GM19455 (cell line): Measurements from ENCODE around the gene NUDT16L1.
"Not testable (repeated sequence)": the region's sequence is repeated elsewhere in the genome, so short reads cannot be mapped to it uniquely, and the experiment has no call there.

ENCODE experiments used
- ATAC-seq: cut with Tn5 transposase; IDR thresholded peaks from one replicate; pipeline ENCODE4 v1.9.1; 2021; ENCODE audit not compliant: unreplicated experiment

NUDT16L1 gene

DNA sequence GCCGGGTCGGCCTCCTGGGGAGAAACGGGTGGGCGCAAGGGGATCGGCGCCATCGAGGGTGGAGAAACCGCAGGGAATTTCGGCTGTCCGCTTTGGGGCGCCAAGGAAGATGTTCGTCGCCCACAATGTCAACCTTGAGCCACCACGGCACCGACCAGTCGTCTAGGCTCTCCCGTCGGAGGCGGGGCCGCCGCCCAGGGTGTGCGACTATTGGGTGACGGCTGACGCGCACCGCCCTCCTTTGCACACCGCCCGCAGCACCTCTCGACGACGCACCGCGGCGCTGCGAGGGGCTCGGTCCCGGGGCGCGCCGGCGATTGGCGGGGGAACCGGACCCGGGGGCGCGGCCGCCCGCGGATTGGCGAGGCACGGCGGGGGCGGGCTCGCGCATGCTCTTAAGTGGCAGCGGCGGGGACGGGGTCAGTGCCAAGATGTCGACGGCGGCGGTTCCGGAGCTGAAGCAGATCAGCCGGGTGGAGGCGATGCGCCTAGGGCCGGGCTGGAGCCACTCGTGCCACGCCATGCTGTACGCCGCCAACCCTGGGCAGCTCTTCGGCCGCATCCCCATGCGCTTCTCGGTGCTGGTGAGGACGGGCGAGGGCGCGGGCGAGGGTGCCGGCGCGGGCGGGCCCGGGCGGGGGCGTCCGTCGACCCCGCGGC, at the start of gene NUDT16L1:
TSS of gene NUDT16L1 (plus strand) at position 267 of the 660 bp plus-strand sequence. CDS start at position 432, 165 bp downstream.
- peak; percentile 96 for ATAC-seq

DNA sequence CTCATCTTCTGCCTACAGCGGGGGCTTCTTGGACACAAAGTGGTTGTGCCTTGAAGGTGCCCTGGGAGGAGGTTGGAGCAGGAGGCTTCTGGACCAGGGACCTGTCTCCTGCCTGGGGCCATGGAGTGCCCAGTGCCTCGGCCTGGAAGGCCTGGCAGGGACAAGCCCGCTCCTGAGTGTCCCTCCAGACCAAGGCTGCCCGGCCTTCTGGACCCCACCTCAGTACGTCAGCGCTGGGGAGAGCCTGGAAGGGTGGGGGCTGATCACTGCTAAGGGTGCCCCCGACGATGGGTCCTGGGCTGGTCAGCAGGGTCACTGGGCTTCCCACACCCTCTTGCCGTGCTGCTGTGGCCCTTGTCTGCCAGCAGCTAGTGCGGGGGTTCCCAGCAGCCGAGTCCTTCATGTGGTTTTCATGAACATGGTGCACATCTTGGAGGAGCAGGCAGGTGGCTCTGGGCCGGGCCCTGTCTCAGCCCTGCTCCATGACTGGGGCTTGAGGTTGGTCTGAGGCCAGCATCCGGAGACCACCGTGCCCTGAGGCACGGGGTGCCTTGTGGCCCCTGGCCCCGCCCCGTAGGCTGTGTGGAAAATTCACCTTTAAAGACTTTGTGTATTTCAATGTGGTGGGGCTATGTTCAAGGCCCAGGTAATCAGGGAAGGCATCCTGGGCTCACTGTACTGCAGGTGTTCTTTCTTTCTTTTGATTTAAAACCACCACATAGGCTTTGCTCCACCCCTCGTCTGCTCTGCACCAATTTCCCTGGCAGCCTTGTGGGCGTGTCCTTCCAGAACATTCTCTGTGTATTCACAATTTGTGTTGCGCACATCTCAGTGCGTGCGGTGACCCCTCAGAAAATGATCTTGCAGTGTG, 46.4 kb upstream of the NUDT16L1 start:
- ATAC-seq = no peak

DNA sequence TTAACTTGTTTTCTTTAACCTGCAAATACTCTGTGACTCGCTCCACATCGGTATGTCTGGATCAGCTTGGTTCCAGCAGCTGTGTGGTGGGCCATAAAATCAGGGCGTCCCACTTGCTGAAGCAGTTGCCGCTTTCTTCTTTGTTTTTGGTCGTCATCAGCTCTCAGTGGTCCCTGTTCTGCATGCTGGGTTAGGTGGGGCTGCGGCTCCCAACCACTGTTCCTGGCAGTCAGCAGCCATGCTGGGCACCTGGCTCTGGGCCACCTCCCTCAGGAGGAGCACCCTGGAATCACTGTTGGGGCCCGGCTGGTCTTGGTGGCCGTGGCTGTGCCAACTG, 45.8 kb upstream of the NUDT16L1 start:
- ATAC-seq = no peak

DNA sequence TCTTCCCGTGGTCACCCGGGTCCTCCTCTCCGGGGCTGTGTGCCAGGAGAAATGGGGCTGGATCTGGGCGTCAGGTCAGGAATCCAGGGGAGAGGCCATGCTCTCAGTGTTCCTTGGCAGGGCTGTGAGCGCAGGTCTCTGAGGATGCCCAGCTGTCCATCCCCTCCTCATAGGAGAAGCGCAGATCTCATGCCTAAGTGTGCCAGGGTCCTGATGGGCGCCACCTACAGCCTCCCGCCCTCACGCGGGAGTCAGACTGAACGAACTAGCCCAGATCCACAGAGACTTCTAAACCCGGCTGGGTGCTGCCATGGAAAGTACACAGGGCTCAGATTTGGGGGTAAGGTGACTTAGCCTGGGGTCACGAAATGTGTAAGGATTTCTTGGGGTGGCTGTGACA, 44.4 kb upstream of the NUDT16L1 start:
- no peak for ATAC-seq

GRCh38 chr16:4649744-4650442, 43.5 kb upstream of the NUDT16L1 start:
- no peak for ATAC-seq

GRCh38 chr16:4650443-4651074, 42.8 kb upstream of the NUDT16L1 start:
- not testable (repeated sequence) for ATAC-seq

DNA sequence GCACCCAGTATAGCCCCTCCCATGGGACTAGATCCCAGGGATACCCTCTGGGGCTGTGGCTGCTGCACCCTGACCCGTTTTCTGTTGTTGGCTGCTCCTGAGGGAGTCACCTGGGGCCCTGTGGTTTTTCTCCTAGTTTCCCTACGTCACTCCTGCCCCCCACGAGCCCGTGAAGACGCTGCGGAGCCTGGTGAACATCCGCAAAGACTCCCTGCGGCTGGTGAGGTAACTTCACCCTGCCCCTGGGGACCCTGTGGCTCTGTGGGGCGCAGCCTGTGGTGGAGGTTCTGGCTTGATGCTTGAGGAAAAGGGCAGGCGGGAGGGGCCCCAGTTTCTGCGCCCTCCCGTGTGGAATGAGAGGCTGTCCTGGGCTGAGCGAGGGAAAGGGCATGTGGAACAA, 41.5 kb upstream of the NUDT16L1 start:
- ATAC-seq = no peak

DNA sequence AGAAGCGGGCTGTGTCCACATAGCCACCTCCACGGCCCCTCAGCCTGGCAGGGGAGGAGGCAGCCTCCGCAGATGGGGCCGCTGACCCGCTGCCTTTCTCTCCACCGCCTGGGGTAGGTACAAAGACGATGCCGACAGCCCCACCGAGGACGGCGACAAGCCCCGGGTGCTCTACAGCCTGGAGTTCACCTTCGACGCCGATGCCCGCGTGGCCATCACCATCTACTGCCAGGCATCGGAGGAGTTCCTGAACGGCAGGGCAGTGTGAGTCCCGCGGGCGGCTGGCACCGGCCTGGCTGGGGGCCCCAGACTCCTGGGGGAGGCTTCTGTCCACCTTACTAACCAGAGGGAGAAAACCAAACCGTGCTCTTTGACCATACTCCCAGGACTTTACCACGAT, 40.8 kb upstream of the NUDT16L1 start:
- ATAC-seq = no peak

GRCh38 chr16:4654011-4654963, 39.1 kb upstream of the NUDT16L1 start:
- no peak for ATAC-seq

GRCh38 chr16:4654964-4655590, 38.3 kb upstream of the NUDT16L1 start:
- ATAC-seq = no peak

DNA sequence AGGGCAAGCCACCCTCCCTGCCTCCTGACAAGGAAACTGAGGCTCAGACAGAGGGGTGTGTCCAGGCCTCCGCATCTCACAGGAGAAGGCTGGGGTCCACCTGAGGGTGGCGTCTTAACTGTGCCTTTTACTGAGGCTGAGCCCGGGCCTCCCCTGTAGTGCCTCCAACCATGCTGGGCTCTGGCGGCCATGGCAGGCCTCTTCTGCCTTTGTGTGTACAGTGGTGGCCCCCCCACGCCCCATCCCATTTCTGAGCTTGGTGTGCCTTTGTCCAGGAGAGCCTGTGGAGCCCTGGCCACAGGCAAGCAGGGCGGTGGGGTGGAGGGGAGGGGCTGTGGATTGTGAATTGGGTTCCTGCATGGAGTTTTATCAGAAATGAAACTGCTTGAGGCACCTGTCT, 37.6 kb upstream of the NUDT16L1 start:
- no peak for ATAC-seq

GRCh38 chr16:4656221-4656620, 37.1 kb upstream of the NUDT16L1 start:
- ATAC-seq = no peak

DNA sequence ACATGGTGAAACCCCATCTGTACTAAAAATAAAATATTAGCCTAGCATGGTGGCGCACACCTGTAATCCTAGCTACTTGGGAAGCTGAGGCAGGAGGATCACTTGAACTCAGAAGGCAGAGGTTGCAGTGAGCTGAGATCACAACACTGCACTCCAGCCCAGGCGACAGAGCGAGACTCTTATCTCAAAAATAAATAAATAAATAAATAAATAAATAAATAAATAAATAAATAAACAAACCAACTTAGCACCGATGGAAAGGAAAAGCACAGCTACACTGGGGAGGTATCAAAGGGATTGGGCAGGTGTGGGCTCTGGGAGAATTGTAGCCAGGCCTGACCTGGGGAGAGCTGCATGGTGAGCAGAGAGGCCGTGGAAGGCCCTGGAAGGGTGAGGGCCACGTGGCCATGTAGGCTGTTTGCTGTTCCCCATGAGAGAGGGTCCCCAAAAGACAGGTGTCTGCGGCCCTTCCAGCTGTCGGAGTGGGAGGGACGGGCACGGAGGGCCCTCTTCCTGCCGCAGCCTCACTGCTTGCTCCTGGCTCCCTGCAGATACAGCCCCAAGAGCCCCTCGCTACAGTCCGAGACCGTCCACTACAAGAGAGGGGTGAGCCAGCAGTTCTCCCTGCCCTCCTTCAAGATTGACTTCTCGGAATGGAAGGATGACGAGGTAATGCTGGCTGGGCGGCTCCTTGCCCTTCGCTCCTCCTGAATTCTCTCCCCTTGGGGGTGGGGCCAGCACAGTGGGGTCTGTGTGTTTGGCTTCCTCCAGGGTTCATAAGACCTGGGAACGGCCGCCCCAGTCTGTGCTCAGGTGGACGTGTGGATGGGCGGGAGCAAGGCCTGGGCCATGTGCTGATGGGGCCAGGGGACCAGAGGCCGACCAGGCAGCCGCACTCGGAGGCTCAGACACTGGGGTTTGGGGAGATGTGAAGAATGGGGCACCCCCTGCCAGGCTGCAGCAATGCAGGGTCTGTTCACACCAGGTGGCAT, 36.4 kb upstream of the NUDT16L1 start:
- no peak for ATAC-seq

DNA sequence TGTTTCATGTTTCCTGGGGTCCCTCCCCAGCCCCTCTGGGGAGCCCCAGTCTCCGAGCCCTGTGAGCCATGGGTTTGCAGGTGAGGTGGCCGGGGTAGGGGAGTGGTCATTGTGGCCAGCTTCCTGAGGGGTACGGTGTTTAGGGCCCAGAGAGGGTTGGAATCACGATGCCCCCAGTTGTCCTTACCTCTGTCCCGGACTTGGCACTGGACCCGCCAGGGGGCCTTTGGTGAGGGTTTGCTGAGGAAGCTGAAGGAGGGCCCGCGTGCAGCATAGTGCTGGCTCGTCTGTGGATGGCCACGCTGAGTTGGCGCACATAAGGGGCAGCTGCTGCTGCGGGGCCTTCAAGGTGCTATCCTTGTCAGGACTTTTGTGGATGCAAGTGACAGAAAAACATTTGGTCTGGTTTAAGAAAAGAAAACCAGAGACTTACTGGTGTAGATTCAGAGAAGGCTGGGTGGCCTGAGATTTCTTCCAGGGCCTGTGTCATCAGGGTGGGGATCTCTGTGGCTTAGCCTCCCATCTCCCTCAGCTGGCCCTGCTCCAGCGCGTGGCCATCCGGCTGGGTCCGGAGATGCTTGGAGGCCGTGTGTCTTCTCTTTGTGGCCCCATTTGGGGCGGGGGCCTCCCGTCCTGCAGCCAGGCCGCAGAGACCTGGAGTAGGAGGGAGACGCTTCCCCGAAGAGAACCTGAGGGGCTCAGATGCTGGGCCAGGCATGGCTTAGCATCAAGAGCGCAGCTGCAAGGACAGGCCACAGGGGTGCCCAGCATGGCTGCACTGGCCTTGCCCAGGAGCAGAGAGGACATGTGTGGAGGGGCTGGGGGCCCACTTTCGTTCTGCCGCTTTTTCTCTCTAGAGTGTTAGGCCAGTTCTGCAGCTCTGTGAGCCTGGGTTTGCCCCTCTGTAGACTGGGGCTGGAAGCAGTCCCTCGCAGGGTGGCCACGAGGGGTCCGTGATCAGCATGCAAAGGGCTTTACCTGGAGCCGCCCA, 33.7 kb upstream of the NUDT16L1 start:
- ATAC-seq = no peak

- ATAC-seq = no peak
Measured at GRCh38 chr16:4660454-4661007, 32.8 kb upstream of the NUDT16L1 start.

DNA sequence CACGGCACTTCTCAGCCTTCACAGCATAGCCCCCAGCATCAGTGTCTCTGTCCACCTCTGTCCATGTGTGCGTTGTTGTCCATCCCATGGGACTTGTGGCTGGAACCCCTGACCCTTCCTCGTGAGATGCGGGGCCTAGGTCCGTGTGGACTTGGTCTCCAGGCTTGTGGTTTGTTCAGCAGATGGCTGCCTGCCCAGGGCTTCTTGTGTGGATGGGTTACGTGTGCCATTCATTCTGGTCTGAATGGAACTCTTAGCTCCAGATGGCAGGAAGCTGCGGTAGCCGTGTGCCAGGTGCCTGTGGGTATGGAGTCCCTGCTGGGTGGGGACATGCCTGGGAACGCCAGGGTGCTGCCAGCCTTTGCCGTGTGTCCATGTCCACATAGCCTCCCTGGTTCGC, 31.7 kb upstream of the NUDT16L1 start:
- no peak for ATAC-seq

- ATAC-seq = no peak
Measured at GRCh38 chr16:4663465-4663776, 29.9 kb upstream of the NUDT16L1 start.
